Measurements from ENCODE around the gene ING1.

The ING1 gene

GRCh38 chr13:110746438-110746837 is 32.9 kb downstream of the ING1 start:
- TF ChIP-seq EZH2phosphoT487 (IDR thresholded peaks at IDR 0.05; ENCODE audit: borderline replicate concordance), result no peak
- no peak for TF ChIP-seq CTCF (conservative IDR thresholded peaks at IDR 0.05; ENCODE audit: low read length)
- Histone ChIP-seq H3F3A (ENCODE audit: low read depth) (no peaks in the 10 kb centered on the region), H3K27me3 (ENCODE audit: insufficient read depth, low read length, poor library complexity, severe bottlenecking) (no peaks in the 10 kb centered on the region), H3K4me2 (ENCODE audit: low read depth, low read length, poor library complexity, severe bottlenecking) (no peak overlapping the region), H3K4me3 (ENCODE audit: low read length, poor library complexity, severe bottlenecking) (no peak overlapping the region), H4K20me1 (ENCODE audit: insufficient read depth, low read length, poor library complexity, severe bottlenecking) (no peaks in the 10 kb centered on the region), H2AFZ (ENCODE audit: low read length) (no peak overlapping the region), H3K9me3 (ENCODE audit: insufficient read depth, low read depth, low read length) (peaks cover 14% of the 10 kb centered on the region; the same call in 1 of the 2 replicates), H3K79me2 (ENCODE audit: insufficient read depth, low read length) (no peaks in the 10 kb centered on the region), H3K4me1 (ENCODE audit: insufficient read depth, low read length, poor library complexity, severe bottlenecking) (no peaks in the 10 kb centered on the region), H3K9me2 (replicated peaks; ENCODE audit: low read depth, low read length) (no peaks in the 10 kb centered on the region), H3K36me3 (ENCODE audit: insufficient read depth, low read length) (no peaks in the 10 kb centered on the region), H3K9ac (ENCODE audit: low read depth, low read length, poor library complexity, severe bottlenecking) (no peak overlapping the region)

- H4K20me1 ChIP-seq (ENCODE audit: insufficient read depth, low read length, poor library complexity, severe bottlenecking), result no peaks in the 10 kb centered on the region
- no peaks in the 10 kb centered on the region for H3F3A ChIP-seq (ENCODE audit: low read depth)
- TF ChIP-seq EZH2phosphoT487 (IDR thresholded peaks at IDR 0.05; ENCODE audit: borderline replicate concordance) (no peak), CTCF (conservative IDR thresholded peaks at IDR 0.05; ENCODE audit: low read length) (no peak)
- no peaks in the 10 kb centered on the region for H3K36me3 ChIP-seq (ENCODE audit: insufficient read depth, low read length)
- no peak overlapping the region for H3K9ac ChIP-seq (ENCODE audit: low read depth, low read length, poor library complexity, severe bottlenecking)
- H3K4me2 ChIP-seq (ENCODE audit: low read depth, low read length, poor library complexity, severe bottlenecking), result no peak overlapping the region
- no peaks in the 10 kb centered on the region for H3K79me2 ChIP-seq (ENCODE audit: insufficient read depth, low read length)
- H2AFZ ChIP-seq (ENCODE audit: low read length), result no peak overlapping the region
- no peaks in the 10 kb centered on the region for H3K4me1 ChIP-seq (ENCODE audit: insufficient read depth, low read length, poor library complexity, severe bottlenecking)
- H3K4me3 ChIP-seq (ENCODE audit: low read length, poor library complexity, severe bottlenecking), result no peak overlapping the region
- peaks cover 7% of the 10 kb centered on the region; the same call in 1 of the 2 replicates for H3K9me3 ChIP-seq (ENCODE audit: insufficient read depth, low read depth, low read length)
- no peaks in the 10 kb centered on the region for H3K27me3 ChIP-seq (ENCODE audit: insufficient read depth, low read length, poor library complexity, severe bottlenecking)
- no peaks in the 10 kb centered on the region for H3K9me2 ChIP-seq (replicated peaks; ENCODE audit: low read depth, low read length)
Observed at GRCh38 chr13:110748271-110748670, 34.8 kb downstream of the ING1 start.

GRCh38 chr13:110756219-110756631 is 42.7 kb downstream of the ING1 start:
- no peak overlapping the region for H3K4me2 ChIP-seq (ENCODE audit: low read depth, low read length, poor library complexity, severe bottlenecking)
- no peaks in the 10 kb centered on the region for H3K27me3 ChIP-seq (ENCODE audit: insufficient read depth, low read length, poor library complexity, severe bottlenecking)
- H3K79me2 ChIP-seq (ENCODE audit: insufficient read depth, low read length), result no peaks in the 10 kb centered on the region
- no peaks in the 10 kb centered on the region; the same call in 1 of the 2 replicates for H3K9me3 ChIP-seq (ENCODE audit: insufficient read depth, low read depth, low read length)
- no peak overlapping the region for H3K9ac ChIP-seq (ENCODE audit: low read depth, low read length, poor library complexity, severe bottlenecking)
- H3K36me3 ChIP-seq (ENCODE audit: insufficient read depth, low read length), result no peaks in the 10 kb centered on the region
- no peaks in the 10 kb centered on the region for H3K9me2 ChIP-seq (replicated peaks; ENCODE audit: low read depth, low read length)
- H3K4me1 ChIP-seq (ENCODE audit: insufficient read depth, low read length, poor library complexity, severe bottlenecking), result no peaks in the 10 kb centered on the region
- H3F3A ChIP-seq (ENCODE audit: low read depth), result no peaks in the 10 kb centered on the region
- H4K20me1 ChIP-seq (ENCODE audit: insufficient read depth, low read length, poor library complexity, severe bottlenecking), result no peaks in the 10 kb centered on the region
- no peak overlapping the region for H3K4me3 ChIP-seq (ENCODE audit: low read length, poor library complexity, severe bottlenecking)
- TF ChIP-seq EZH2phosphoT487 (IDR thresholded peaks at IDR 0.05; ENCODE audit: borderline replicate concordance), result no peak
- no peak for TF ChIP-seq CTCF (conservative IDR thresholded peaks at IDR 0.05; ENCODE audit: low read length)
- H2AFZ ChIP-seq (ENCODE audit: low read length), result no peak overlapping the region

All from Loucy (cell line).